CD14-positive monocyte (primary cell): ENCODE measurements around the gene RNASEH2C. TPM values are rescaled to one million over a fixed set of nuclear protein-coding genes. Genes with fewer than 3 reads are reported as not detected.
"Not testable (repeated sequence)": the region's sequence is repeated elsewhere in the genome, so short reads cannot be mapped to it uniquely, and the experiment has no call there.

ENCODE experiments used
- DNase-seq, 3 donors: peaks; one replicate each; pipeline ENCODE4 v3.0.0-alpha.2; 2011 to 2022
- H2AFZ ChIP-seq: 2 replicates; pipeline ENCODE4 v1.6.0; 2012; ENCODE audit warnings: mild to moderate bottlenecking, low read depth, low read length, inconsistent platforms; ENCODE audit not compliant: insufficient read depth, poor library complexity, severe bottlenecking
- H3K27ac ChIP-seq, 2 donors: 1 replicate in 1 of 2; 2 replicates in 1 of 2; pipeline ENCODE4 v1.5.1; 2012 to 2013; ENCODE audit warnings: low read length in 2 of 2, control low read depth in 1 of 2, inconsistent platforms in 1 of 2, low read depth in 1 of 2, mild to moderate bottlenecking in 1 of 2
- H3K27me3 ChIP-seq, 2 donors: one replicate each; pipeline versions ENCODE4 v1.6.0 to v1.6.1; 2011 to 2013; ENCODE audit warnings: low read length in 2 of 2; ENCODE audit not compliant: control insufficient read depth in 2 of 2, insufficient read depth in 2 of 2
- H3K36me3 ChIP-seq, 2 donors: replicated peaks in 1 of 2; 1 replicate in 1 of 2; 2 replicates in 1 of 2; pipeline versions ENCODE4 v1.5.1 to v1.6.1; 2012 to 2013; ENCODE audit warnings: low read length in 2 of 2, control low read depth in 1 of 2, inconsistent platforms in 1 of 2, mild to moderate bottlenecking in 1 of 2; ENCODE audit not compliant: insufficient read depth in 2 of 2, control insufficient read depth in 1 of 2
- H3K4me1 ChIP-seq, 2 donors: 1 replicate in 1 of 2; 2 replicates in 1 of 2; pipeline versions ENCODE4 v1.5.1 to v1.6.1; 2012 to 2013; ENCODE audit warnings: low read length in 2 of 2, control low read depth in 1 of 2, inconsistent platforms in 1 of 2, mild to moderate bottlenecking in 1 of 2, moderate library complexity in 1 of 2; ENCODE audit not compliant: insufficient read depth in 2 of 2, control insufficient read depth in 1 of 2
- H3K4me2 ChIP-seq: replicated peaks from 2 replicates; pipeline ENCODE3; 2012; ENCODE audit warnings: low read length, moderate library complexity, mild to moderate bottlenecking; ENCODE audit not compliant: poor library complexity, severe bottlenecking; ENCODE audit errors: extremely low read depth
- H3K4me3 ChIP-seq, 3 experiments: fragments of 200-600 bp in 1 of 3; sonication (generic) in 1 of 3; replicated peaks in 1 of 3; 1 replicate in 2 of 3; 2 replicates in 1 of 3; pipeline ENCODE4 v1.5.1; 2011 to 2013; ENCODE audit warnings: low read length in 3 of 3, mild to moderate bottlenecking in 3 of 3, control low read depth in 2 of 3, low read depth in 2 of 3, inconsistent platforms in 1 of 3, moderate library complexity in 1 of 3
- H3K79me2 ChIP-seq: 2 replicates; pipeline ENCODE4 v1.6.0; 2012; ENCODE audit warnings: mild to moderate bottlenecking, control low read depth, inconsistent platforms, low read length, moderate library complexity; ENCODE audit not compliant: insufficient read depth
- H3K9ac ChIP-seq: 2 replicates; pipeline ENCODE4 v1.6.0; 2017; ENCODE audit warnings: low read length, mild to moderate bottlenecking; ENCODE audit not compliant: insufficient read depth, poor library complexity, severe bottlenecking
- H3K9me3 ChIP-seq, 2 donors: replicated peaks in 1 of 2; 1 replicate in 1 of 2; 2 replicates in 1 of 2; pipeline versions ENCODE4 v1.5.1 to v1.6.1; 2012 to 2013; ENCODE audit warnings: low read length in 2 of 2, control low read depth in 1 of 2; ENCODE audit not compliant: control insufficient read depth in 1 of 2, insufficient read depth in 1 of 2
- H4K20me1 ChIP-seq: 2 replicates; pipeline ENCODE4 v1.6.0; 2012; ENCODE audit warnings: mild to moderate bottlenecking, low read length, control low read depth, moderate library complexity; ENCODE audit not compliant: insufficient read depth
- H3K27ac Mint-ChIP-seq, 7 donors: one replicate each; pipeline ENCODE4 v1.8.0; 2020; ENCODE audit warnings: mild to moderate bottlenecking in 7 of 7, mixed read lengths in 7 of 7, moderate library complexity in 6 of 7, inconsistent platforms in 2 of 7
- H3K27me3 Mint-ChIP-seq, 3 donors: one replicate each; pipeline ENCODE4 v1.8.0; 2021 to 2022; ENCODE audit warnings: low read depth in 3 of 3, mild to moderate bottlenecking in 3 of 3, mixed read lengths in 3 of 3, moderate library complexity in 3 of 3, inconsistent platforms in 1 of 3
- H3K36me3 Mint-ChIP-seq, 2 donors: one replicate each; pipeline ENCODE4 v1.8.0; 2020; ENCODE audit warnings: mixed read lengths in 2 of 2, inconsistent platforms in 1 of 2, mild to moderate bottlenecking in 1 of 2
- H3K4me1 Mint-ChIP-seq: one replicate; pipeline ENCODE4 v1.8.0; 2020; ENCODE audit warnings: mild to moderate bottlenecking, mixed read lengths
- H3K4me3 Mint-ChIP-seq, 2 donors: one replicate each; pipeline ENCODE4 v1.8.0; 2020; ENCODE audit warnings: mild to moderate bottlenecking in 2 of 2, mixed read lengths in 2 of 2, moderate library complexity in 1 of 2
- H3K9me3 Mint-ChIP-seq, 7 donors: one replicate each; pipeline ENCODE4 v1.8.0; 2020 to 2022; ENCODE audit warnings: mixed read lengths in 7 of 7, mild to moderate bottlenecking in 6 of 7, moderate library complexity in 6 of 7, inconsistent platforms in 2 of 7
- WGBS: methylation state at CpG from one replicate; pipeline ENCODE4 v1.1.5; 2013; ENCODE audit warnings: missing lambda C conversion rate; ENCODE audit not compliant: insufficient coverage; 5-methylcytosine and 5-hydroxymethylcytosine counted together
- intact Hi-C, 2 donors: fragments of 100-400 bp; cut with micrococcal nuclease; formaldehyde crosslinking; loops; one replicate each; pipeline versions ENCODE4 v1.15.0 to v1.15.1; 2023
- polyA plus RNA-seq, 3 donors: library from polyadenylated mRNA; depleted of rRNA in 1 of 3; unstranded in 2 of 3; stranded (reverse) in 1 of 3; fragments of 300-500 nt in 2 of 3; fragments of >200 nt in 1 of 3; fragmentation: Illumina TruSeq in 2 of 3; gene quantifications; 1 replicate in 2 of 3; 2 replicates in 1 of 3; pipeline ENCODE4 v1.2.3, GENCODE V29; 2012 to 2021
- TF ChIP-seq, protein P1 (sequence below): fragments of 200-600 bp; IDR thresholded peaks from one replicate; pipeline ENCODE4 v1.8.0; 2022; ENCODE audit warnings: antibody characterized with exemption, mild to moderate bottlenecking

The RNASEH2C gene
- polyA plus RNA-seq, 3 donors = 33.3 to 131 (median 95.2) TPM

DNA sequence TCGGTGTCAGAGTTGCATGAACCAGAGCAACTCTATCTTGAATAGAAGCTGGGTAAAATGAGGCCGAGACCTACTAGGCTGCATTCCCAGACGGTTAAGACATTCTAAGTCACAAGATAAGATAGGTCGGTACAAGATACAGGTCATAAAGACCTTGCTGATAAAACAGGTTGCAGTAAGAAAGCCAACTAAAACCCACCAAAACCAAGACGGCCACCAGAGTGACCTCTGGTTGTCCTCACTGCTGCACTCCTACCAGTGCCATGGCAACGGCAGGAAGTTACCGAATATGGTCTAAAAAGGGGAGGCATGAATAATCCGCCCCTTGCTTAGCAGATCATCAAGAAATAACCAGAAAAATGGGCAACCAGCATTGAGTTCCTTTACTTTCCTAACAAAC lies 10.9 kb downstream of the RNASEH2C start:
- Histone ChIP-seq H3K9ac (no peak overlapping the region), H3K4me3 (no peak overlapping the region), H2AFZ (no peak overlapping the region), H3K36me3 (peaks cover 13 to 17% of the 10 kb centered on the region in 2 donors), H3K4me2 (no peak overlapping the region), H3K27me3 (no peaks in the 10 kb centered on the region), H4K20me1 (peaks cover 14% of the 10 kb centered on the region), H3K9me3 (no peaks in the 10 kb centered on the region), H3K27ac (no peak overlapping the region), H3K79me2 (peaks cover 22% of the 10 kb centered on the region), H3K4me1 (peaks cover 18 to 29% of the 10 kb centered on the region in 2 donors)
- Mint-ChIP-seq H3K4me1 (peaks cover 24% of the 10 kb centered on the region), H3K27me3 (peaks cover 2 to 4% (median 4%) of the 10 kb centered on the region in 3 donors), H3K27ac (peak overlapping the region in 1 of 7 donors; percentile 42), H3K9me3 (no peaks in the 10 kb centered on the region), H3K36me3 (peaks cover 15 to 17% of the 10 kb centered on the region in 2 donors), H3K4me3 (no peak overlapping the region)
- intact Hi-C loops = loop anchor here (5.0 to 10.0 kb wide), 3 partner anchors 58 to 85 kb away; partner anchors contain the start of gene AP5B1 (in 1 of the 2)
- no peak for DNase-seq
- 78% methylated on average over 5 of the region's 8 CpGs for WGBS
- TF ChIP-seq, protein P1, sequence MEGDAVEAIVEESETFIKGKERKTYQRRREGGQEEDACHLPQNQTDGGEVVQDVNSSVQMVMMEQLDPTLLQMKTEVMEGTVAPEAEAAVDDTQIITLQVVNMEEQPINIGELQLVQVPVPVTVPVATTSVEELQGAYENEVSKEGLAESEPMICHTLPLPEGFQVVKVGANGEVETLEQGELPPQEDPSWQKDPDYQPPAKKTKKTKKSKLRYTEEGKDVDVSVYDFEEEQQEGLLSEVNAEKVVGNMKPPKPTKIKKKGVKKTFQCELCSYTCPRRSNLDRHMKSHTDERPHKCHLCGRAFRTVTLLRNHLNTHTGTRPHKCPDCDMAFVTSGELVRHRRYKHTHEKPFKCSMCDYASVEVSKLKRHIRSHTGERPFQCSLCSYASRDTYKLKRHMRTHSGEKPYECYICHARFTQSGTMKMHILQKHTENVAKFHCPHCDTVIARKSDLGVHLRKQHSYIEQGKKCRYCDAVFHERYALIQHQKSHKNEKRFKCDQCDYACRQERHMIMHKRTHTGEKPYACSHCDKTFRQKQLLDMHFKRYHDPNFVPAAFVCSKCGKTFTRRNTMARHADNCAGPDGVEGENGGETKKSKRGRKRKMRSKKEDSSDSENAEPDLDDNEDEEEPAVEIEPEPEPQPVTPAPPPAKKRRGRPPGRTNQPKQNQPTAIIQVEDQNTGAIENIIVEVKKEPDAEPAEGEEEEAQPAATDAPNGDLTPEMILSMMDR = no peak

DNA sequence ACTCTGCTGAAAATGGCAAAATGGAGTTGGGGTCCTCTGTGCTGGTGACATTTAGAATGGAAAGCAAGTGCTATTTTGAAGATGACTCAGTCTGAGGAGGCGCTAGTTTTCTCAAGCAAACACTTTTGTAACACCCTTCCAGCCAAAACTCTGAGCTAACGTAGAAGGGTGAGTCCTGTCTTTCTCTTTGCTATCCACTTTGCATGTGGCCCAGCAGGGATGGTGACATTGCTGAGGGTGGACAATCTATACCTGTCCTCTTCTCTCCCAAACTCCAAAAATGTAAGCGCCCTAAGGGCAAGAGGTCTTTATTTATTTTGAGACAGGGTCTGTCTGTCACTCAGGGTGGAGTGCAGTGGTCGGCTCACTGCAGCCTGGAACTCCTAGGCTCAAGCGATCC lies 12.1 kb downstream of the RNASEH2C start:
- Histone ChIP-seq H3K4me2 (no peak overlapping the region), H2AFZ (no peak overlapping the region), H3K9me3 (no peaks in the 10 kb centered on the region), H3K36me3 (peaks cover 3 to 5% of the 10 kb centered on the region in 2 donors), H4K20me1 (peaks cover 8% of the 10 kb centered on the region), H3K4me1 (peaks cover 18 to 29% of the 10 kb centered on the region in 2 donors), H3K9ac (no peak overlapping the region), H3K27me3 (no peaks in the 10 kb centered on the region), H3K79me2 (peaks cover 10% of the 10 kb centered on the region), H3K27ac (no peak overlapping the region), H3K4me3 (no peak overlapping the region)
- DNase-seq = no peak
- no peaks in the 10 kb centered on the region for H3K9me3 Mint-ChIP-seq
- peaks cover 2 to 4% (median 4%) of the 10 kb centered on the region in 3 donors for H3K27me3 Mint-ChIP-seq
- peaks cover 20% of the 10 kb centered on the region for H3K4me1 Mint-ChIP-seq
- H3K36me3 Mint-ChIP-seq = peaks cover 4 to 5% of the 10 kb centered on the region in 2 donors
- TF ChIP-seq, protein P1 = no peak
- no CpG with 5 or more reads among the region's 5 CpGs for WGBS
- H3K4me3 Mint-ChIP-seq = no peak overlapping the region
- intact Hi-C loops = loop anchor here in 1 of 2 donors (10.0 kb wide), 1 partner anchor 84 kb away; no protein-coding TSS in a partner anchor
- no peak overlapping the region for H3K27ac Mint-ChIP-seq

DNA sequence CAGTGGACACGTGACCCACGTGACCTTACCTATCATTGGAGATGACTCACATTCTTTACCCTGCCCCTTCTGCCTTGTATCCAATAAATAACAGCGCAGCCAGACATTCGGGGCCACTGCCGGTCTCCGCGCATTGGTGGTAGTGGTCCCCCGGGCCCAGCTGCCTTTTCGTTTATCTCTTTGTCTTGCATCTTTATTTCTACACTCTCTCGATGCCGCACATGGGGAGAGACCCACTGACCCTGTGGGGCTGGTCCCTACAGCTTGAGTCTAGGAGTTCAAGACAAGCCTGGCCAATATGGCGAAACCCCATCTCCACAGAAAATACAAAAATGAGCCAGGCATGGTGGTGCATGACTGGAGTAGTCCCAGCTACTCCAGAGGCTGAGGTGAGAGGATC lies 13.6 kb downstream of the RNASEH2C start:
- H3K27me3 Mint-ChIP-seq, H4K20me1 ChIP-seq, H3K9ac ChIP-seq, H3K79me2 ChIP-seq, DNase-seq, H3K36me3 ChIP-seq, H2AFZ ChIP-seq, H3K36me3 Mint-ChIP-seq, H3K4me2 ChIP-seq, H3K9me3 ChIP-seq, H3K4me3 Mint-ChIP-seq, H3K27ac Mint-ChIP-seq, H3K27me3 ChIP-seq, H3K9me3 Mint-ChIP-seq, H3K4me3 ChIP-seq, H3K27ac ChIP-seq: not testable (repeated sequence)
- intact Hi-C loops = loop anchor here in 1 of 2 donors (10.0 kb wide), 1 partner anchor 82 kb away; no protein-coding TSS in a partner anchor
- WGBS = 94% methylated on average over 6 of the region's 12 CpGs
- H3K4me1 ChIP-seq = peaks cover 12 to 18% of the 10 kb centered on the region in 2 donors
- peaks cover 10% of the 10 kb centered on the region for H3K4me1 Mint-ChIP-seq
